ENCODE data around the gene MID2. TPM values are rescaled to one million over a fixed set of nuclear protein-coding genes. Genes with fewer than 3 reads are reported as not detected.

Gene MID2
- polyA plus RNA-seq, 3 donors = 0.20 TPM; not detected in 2

DNA sequence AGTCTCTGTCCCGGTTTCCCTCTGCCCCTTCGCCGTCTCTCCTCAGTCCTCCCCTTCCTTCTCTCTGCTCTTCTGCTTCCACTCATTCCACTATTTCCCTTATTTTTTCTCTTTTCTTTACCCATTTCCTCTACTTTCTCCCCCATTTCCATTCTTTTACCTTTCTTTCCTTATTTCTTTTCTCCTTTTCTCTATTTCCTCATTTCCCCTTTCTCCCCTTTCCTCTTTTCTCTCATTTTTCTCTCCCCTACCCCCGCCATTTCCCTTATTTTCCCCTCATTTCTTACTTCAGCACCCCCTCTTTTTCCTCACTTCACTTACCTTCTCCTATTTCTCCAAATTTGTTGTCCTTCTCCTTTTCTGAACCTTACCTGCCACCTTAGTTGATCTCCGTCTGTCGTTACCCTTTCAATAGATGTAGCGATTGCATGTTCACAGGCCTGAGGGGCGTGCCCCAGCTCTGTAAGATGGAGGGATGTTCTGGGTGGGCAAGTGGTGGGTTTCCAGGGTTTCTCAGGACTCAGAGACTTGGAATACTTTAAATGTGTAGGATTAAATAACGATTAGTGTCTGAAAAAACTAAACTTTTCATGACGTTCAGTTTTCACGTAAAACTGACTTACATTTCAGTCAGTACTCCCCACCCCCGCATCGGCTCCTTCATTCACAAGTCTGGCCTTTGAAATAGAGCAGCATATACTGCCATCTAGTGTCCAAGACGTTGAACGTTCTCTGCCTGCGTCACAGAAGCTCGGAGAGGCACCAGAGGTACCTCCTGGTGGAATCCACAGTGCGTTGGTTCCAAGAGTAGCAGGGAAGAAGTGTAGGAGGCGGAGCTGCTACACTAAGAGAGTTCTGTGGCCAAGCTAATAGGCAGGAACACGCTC is 48.8 kb upstream of the MID2 start:
- peak overlapping the region in 1 of 7 donors; percentile 37 for H3K27ac Mint-ChIP-seq
- Histone ChIP-seq H3K9ac (ENCODE audit: insufficient read depth, low read length, poor library complexity, severe bottlenecking) (no peak overlapping the region), H3K79me2 (ENCODE audit: insufficient read depth, low read length) (no peaks in the 10 kb centered on the region), H2AFZ (ENCODE audit: insufficient read depth, low read depth, low read length, poor library complexity, severe bottlenecking) (peak overlapping the region; percentile 71), H3K9me3 (replicated peaks in 1 of 2; ENCODE audit: control insufficient read depth in 1 of 2, insufficient read depth in 1 of 2, low read length in 2 of 2) (peaks cover 0 to 7% of the 10 kb centered on the region in 2 donors), H4K20me1 (ENCODE audit: insufficient read depth, low read length) (no peaks in the 10 kb centered on the region), H3K4me1 (ENCODE audit: control insufficient read depth in 1 of 2, insufficient read depth in 2 of 2, low read length in 2 of 2) (peaks cover 19 to 23% of the 10 kb centered on the region in 2 donors), H3K36me3 (replicated peaks in 1 of 2; ENCODE audit: control insufficient read depth in 1 of 2, insufficient read depth in 2 of 2, low read length in 2 of 2) (no peaks in the 10 kb centered on the region), H3K4me3 (replicated peaks in 1 of 3; ENCODE audit: low read depth in 2 of 3, low read length in 3 of 3) (peak overlapping the region; percentile 30 to 72 (median 44)), H3K4me2 (replicated peaks; ENCODE audit: extremely low read depth, low read length, poor library complexity, severe bottlenecking) (peak overlapping the region; percentile 83), H3K27ac (ENCODE audit: low read depth in 1 of 2, low read length in 2 of 2) (no peak overlapping the region), H3K27me3 (ENCODE audit: control insufficient read depth in 2 of 2, insufficient read depth in 2 of 2, low read length in 2 of 2) (peaks cover 12 to 32% of the 10 kb centered on the region in 2 donors)
- DNase-seq = peak; percentile 67 to 76 (median 72)
- intact Hi-C loops (cut with micrococcal nuclease) = loop anchor here (5.0 kb wide), 4 partner anchors 55 to 240 kb away; no protein-coding TSS in a partner anchor
- H3K9me3 Mint-ChIP-seq = peaks cover 0 to 6% (median 0%) of the 10 kb centered on the region in 7 donors
- 11% methylated on average over 6 of the region's 20 CpGs for WGBS (ENCODE audit: insufficient coverage)
- H3K36me3 Mint-ChIP-seq = peaks cover 0 to 2% of the 10 kb centered on the region in 2 donors
- H3K27me3 Mint-ChIP-seq (ENCODE audit: low read depth in 3 of 3) = peaks cover 21 to 38% (median 34%) of the 10 kb centered on the region in 3 donors
- TF ChIP-seq, protein P1, sequence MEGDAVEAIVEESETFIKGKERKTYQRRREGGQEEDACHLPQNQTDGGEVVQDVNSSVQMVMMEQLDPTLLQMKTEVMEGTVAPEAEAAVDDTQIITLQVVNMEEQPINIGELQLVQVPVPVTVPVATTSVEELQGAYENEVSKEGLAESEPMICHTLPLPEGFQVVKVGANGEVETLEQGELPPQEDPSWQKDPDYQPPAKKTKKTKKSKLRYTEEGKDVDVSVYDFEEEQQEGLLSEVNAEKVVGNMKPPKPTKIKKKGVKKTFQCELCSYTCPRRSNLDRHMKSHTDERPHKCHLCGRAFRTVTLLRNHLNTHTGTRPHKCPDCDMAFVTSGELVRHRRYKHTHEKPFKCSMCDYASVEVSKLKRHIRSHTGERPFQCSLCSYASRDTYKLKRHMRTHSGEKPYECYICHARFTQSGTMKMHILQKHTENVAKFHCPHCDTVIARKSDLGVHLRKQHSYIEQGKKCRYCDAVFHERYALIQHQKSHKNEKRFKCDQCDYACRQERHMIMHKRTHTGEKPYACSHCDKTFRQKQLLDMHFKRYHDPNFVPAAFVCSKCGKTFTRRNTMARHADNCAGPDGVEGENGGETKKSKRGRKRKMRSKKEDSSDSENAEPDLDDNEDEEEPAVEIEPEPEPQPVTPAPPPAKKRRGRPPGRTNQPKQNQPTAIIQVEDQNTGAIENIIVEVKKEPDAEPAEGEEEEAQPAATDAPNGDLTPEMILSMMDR (IDR thresholded peaks at IDR 0.05) = peak; percentile 61
- peak overlapping the region; percentile 80 to 98 for H3K4me3 Mint-ChIP-seq
- peaks cover 17% of the 10 kb centered on the region for H3K4me1 Mint-ChIP-seq

DNA sequence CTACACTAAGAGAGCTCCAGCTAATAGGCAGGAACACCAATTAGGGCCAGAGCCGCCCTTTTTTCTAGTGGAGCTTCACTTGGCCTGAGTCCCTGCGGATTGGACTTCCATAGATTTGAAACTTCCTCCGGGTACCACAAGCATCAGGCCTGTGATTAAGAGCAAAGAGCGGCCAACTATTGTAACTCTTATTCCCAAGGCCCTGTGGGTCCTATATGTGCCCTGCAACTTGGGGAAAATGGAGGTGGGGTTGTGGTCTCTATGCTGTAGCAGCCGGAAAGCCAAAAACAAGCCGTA is 48.2 kb upstream of the MID2 start, which contains the start of gene NCBP2L:
Gene NCBP2L (plus strand): TSS at position 198 of the 297 bp plus-strand sequence. CDS start 16,488 bp downstream, outside the sequence.
- intact Hi-C loops (cut with micrococcal nuclease) = loop anchor here (5.0 kb wide), 4 partner anchors 55 to 240 kb away; no protein-coding TSS in a partner anchor
- peak within 1 kb of the TSS; percentile 80 to 98 for H3K4me3 Mint-ChIP-seq
- H3K27me3 Mint-ChIP-seq (ENCODE audit: low read depth in 3 of 3) = peaks cover 21 to 36% (median 34%) of the 10 kb centered on the region in 3 donors

More for the DNA sequence above, 48.2 kb upstream of the MID2 start, which contains the start of gene NCBP2L:
- TF ChIP-seq, protein P1 (IDR thresholded peaks at IDR 0.05) = no peak
- peak within 1 kb of the TSS; percentile 71 for H2AFZ ChIP-seq (ENCODE audit: insufficient read depth, low read depth, low read length, poor library complexity, severe bottlenecking)
- peaks cover 19 to 23% of the 10 kb centered on the region in 2 donors for H3K4me1 ChIP-seq (ENCODE audit: control insufficient read depth in 1 of 2, insufficient read depth in 2 of 2, low read length in 2 of 2)
- H3K4me3 ChIP-seq (replicated peaks in 1 of 3; ENCODE audit: low read depth in 2 of 3, low read length in 3 of 3) = peak within 1 kb of the TSS in 1 of 3 experiments; percentile 72
- H3K79me2 ChIP-seq (ENCODE audit: insufficient read depth, low read length) = no peaks in the 10 kb centered on the region
- Mint-ChIP-seq H3K27ac (peak within 1 kb of the TSS in 1 of 7 donors; percentile 37), H3K4me1 (peaks cover 17% of the 10 kb centered on the region), H3K36me3 (peaks cover 0 to 2% of the 10 kb centered on the region in 2 donors), H3K9me3 (peaks cover 0 to 6% (median 0%) of the 10 kb centered on the region in 7 donors)
- H3K36me3 ChIP-seq (replicated peaks in 1 of 2; ENCODE audit: control insufficient read depth in 1 of 2, insufficient read depth in 2 of 2, low read length in 2 of 2) = no peaks in the 10 kb centered on the region
- no peak within 1 kb of the TSS for H3K9ac ChIP-seq (ENCODE audit: insufficient read depth, low read length, poor library complexity, severe bottlenecking)
- no peaks in the 10 kb centered on the region for H4K20me1 ChIP-seq (ENCODE audit: insufficient read depth, low read length)
- 100% methylated on average over 1 of the region's 6 CpGs for WGBS (ENCODE audit: insufficient coverage)
- H3K4me2 ChIP-seq (replicated peaks; ENCODE audit: extremely low read depth, low read length, poor library complexity, severe bottlenecking) = peak within 1 kb of the TSS; percentile 83
- H3K27ac ChIP-seq (ENCODE audit: low read depth in 1 of 2, low read length in 2 of 2) = no peak within 1 kb of the TSS
- H3K27me3 ChIP-seq (ENCODE audit: control insufficient read depth in 2 of 2, insufficient read depth in 2 of 2, low read length in 2 of 2) = peaks cover 12 to 32% of the 10 kb centered on the region in 2 donors
- no peak for DNase-seq
- H3K9me3 ChIP-seq (replicated peaks in 1 of 2; ENCODE audit: control insufficient read depth in 1 of 2, insufficient read depth in 1 of 2, low read length in 2 of 2) = peaks cover 0 to 7% of the 10 kb centered on the region in 2 donors

Measured in CD14-positive monocyte (primary cell).